ENCODE results near the gene NSUN4.

DNA sequence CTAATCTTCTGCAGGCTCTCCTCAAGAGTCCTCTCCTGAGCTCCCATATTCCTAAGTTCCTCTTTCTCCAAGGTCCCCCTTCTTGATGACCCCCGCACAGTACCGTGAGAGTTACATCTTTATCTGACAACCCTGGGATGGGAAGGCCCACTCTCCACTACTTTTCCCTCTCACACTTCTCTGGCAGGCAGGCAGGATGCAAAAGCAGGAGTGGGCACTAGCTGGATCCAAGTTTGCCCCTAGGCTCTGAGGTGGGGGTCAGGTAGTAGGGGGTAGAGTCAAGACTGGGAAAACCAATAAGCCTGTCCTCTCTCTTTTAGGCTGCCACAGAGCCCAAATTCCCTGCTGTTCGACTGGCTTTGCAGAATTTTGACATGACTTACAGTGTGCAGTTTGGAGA, 3.9 kb downstream of the NSUN4 start:
- no peak for TF ChIP-seq EZH2 (IDR thresholded peaks at IDR 0.05; ENCODE audit: borderline replicate concordance, low read depth, low read length, poor library complexity, severe bottlenecking)
- TF ChIP-seq, protein P1, sequence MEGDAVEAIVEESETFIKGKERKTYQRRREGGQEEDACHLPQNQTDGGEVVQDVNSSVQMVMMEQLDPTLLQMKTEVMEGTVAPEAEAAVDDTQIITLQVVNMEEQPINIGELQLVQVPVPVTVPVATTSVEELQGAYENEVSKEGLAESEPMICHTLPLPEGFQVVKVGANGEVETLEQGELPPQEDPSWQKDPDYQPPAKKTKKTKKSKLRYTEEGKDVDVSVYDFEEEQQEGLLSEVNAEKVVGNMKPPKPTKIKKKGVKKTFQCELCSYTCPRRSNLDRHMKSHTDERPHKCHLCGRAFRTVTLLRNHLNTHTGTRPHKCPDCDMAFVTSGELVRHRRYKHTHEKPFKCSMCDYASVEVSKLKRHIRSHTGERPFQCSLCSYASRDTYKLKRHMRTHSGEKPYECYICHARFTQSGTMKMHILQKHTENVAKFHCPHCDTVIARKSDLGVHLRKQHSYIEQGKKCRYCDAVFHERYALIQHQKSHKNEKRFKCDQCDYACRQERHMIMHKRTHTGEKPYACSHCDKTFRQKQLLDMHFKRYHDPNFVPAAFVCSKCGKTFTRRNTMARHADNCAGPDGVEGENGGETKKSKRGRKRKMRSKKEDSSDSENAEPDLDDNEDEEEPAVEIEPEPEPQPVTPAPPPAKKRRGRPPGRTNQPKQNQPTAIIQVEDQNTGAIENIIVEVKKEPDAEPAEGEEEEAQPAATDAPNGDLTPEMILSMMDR (conservative IDR thresholded peaks at IDR 0.05; ENCODE audit: low read depth, low read length): no peak

Measured in A673 (cell line).